ENCODE results near the gene NAA25. TPM values are rescaled to one million over a fixed set of nuclear protein-coding genes. Genes with fewer than 3 reads are reported as not detected.

The NAA25 gene
- total and polyA plus RNA-seq, 9 donors: 5.7 to 36.9 (median 23.6) TPM

DNA sequence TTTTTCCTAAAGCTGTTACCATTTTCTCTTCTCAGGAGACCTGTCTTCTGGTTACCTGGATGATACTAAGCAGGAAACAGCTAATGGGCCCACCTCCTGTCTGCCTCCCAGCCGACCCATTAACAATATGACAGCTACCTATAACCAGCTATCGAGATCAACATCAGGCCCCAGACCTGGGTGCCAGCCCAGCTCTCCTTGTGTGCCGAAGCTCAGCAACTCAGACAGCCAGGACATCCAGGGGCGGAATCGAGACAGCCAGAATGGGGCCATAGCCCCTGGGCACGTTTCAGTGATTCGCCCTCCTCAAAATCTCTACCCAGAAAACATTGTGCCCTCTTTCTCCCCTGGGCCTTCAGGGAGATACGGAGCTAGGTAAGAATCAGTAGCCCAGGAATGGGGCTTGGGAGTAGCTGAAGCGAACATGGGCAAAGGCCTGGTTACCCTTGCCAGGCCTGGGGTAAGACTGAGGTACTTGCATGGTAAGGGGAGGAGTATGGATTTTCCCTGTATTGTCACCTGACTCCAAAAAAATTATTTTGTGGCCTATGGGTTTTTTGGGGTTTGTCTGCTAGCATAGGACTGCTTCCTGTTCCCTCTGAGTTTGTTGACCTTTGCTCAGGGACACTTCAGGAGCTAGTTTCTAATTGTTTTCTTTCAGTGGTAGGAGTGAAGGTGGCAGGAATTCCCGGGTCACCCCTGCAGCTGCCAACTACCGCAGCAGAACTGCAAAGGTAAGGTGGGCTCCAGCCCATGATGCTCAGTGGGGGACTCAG lies 43.4 kb upstream of the NAA25 start:
- Histone ChIP-seq H3K9me3 (no peaks in the 10 kb centered on the region), H3K27me3 (no peaks in the 10 kb centered on the region), H3K27ac (no peak overlapping the region), H3K4me3 (no peak overlapping the region), H3K4me1 (ENCODE audit: insufficient read depth) (no peaks in the 10 kb centered on the region), H3K36me3 (no peaks in the 10 kb centered on the region)
- 88 to 95% (median 92%) methylated on average over 11 of the region's 11 CpGs for WGBS, 3 donors
- TF ChIP-seq EP300 (IDR thresholded peaks at IDR 0.05) (no peak), POLR2A (IDR thresholded peaks at IDR 0.05) (no peak)
- TF ChIP-seq, protein P1, sequence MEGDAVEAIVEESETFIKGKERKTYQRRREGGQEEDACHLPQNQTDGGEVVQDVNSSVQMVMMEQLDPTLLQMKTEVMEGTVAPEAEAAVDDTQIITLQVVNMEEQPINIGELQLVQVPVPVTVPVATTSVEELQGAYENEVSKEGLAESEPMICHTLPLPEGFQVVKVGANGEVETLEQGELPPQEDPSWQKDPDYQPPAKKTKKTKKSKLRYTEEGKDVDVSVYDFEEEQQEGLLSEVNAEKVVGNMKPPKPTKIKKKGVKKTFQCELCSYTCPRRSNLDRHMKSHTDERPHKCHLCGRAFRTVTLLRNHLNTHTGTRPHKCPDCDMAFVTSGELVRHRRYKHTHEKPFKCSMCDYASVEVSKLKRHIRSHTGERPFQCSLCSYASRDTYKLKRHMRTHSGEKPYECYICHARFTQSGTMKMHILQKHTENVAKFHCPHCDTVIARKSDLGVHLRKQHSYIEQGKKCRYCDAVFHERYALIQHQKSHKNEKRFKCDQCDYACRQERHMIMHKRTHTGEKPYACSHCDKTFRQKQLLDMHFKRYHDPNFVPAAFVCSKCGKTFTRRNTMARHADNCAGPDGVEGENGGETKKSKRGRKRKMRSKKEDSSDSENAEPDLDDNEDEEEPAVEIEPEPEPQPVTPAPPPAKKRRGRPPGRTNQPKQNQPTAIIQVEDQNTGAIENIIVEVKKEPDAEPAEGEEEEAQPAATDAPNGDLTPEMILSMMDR (IDR thresholded peaks at IDR 0.05): no peak
- intact Hi-C loops (cut with DNase I): no loop called here
- no peak for DNase-seq

DNA sequence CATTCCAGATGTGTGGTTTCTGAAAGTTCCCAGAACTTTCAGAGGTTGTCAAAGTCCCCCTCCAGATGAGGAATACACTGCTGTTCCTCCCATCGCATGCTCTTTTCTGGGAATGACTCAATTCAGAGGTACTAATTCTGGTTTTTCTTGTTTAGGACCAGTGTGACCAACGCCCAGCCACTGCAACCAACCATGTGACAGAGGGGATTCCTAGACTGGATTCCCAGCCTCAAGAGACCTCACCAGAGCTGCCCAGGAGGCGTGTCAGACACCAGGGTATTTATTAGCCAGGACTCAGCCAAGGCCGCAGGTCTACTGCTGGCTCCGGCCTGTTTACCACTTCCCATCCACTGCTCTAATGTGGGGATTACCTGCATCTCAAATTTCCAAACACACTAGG lies 41.0 kb upstream of the NAA25 start:
- Histone ChIP-seq H3K4me3 (no peak overlapping the region), H3K4me1 (ENCODE audit: insufficient read depth) (no peaks in the 10 kb centered on the region), H3K36me3 (no peaks in the 10 kb centered on the region), H3K27ac (no peak overlapping the region), H3K27me3 (no peaks in the 10 kb centered on the region), H3K9me3 (no peaks in the 10 kb centered on the region)
- WGBS, 3 donors: 90 to 94% (median 91%) methylated on average over 5 of the region's 5 CpGs
- DNase-seq: no peak
- intact Hi-C loops (cut with DNase I): no loop called here
- TF ChIP-seq EP300 (IDR thresholded peaks at IDR 0.05) (no peak), POLR2A (IDR thresholded peaks at IDR 0.05) (no peak)
- TF ChIP-seq, protein P1 (IDR thresholded peaks at IDR 0.05): no peak

- intact Hi-C loops (cut with DNase I): no loop called here
- TF ChIP-seq, protein P1 (IDR thresholded peaks at IDR 0.05): no peak
- no peak for TF ChIP-seq POLR2A (IDR thresholded peaks at IDR 0.05)
- 54 to 60% (median 55%) methylated on average over 3 of the region's 3 CpGs for WGBS, 3 donors
- H3K4me3 ChIP-seq: no peak overlapping the region
- no peaks in the 10 kb centered on the region for H3K4me1 ChIP-seq (ENCODE audit: insufficient read depth)
- no peaks in the 10 kb centered on the region for H3K9me3 ChIP-seq
- DNase-seq: no peak
- H3K27ac ChIP-seq: no peak overlapping the region
- H3K36me3 ChIP-seq: no peaks in the 10 kb centered on the region
- H3K27me3 ChIP-seq: no peaks in the 10 kb centered on the region
Measured at GRCh38 chr12:112148031-112148513, 39.5 kb upstream of the NAA25 start.

DNA sequence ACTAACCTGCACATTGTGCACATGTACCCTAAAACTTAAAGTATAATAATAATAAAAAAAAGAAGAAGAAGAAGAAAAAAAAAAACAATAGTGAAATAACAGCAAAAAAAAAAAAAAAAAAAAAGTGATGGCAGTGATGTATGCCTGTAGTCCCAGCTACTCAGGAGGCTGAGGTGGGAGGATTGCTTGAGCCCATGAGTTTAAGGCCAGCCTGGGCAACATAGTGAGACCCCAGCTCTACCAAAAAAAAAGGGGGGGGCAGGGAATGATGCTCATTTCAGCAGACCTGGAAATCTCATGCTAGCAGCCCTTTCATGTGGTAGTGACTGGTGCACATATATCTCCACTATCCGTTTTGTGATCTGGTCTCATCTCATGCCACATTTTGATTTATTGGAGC lies 37.5 kb upstream of the NAA25 start:
- no peak for DNase-seq
- no peaks in the 10 kb centered on the region for H3K9me3 ChIP-seq
- WGBS, 3 donors: 80 to 85% (median 81%) methylated on average over 1 of the region's 1 CpG
- no peaks in the 10 kb centered on the region for H3K27me3 ChIP-seq
- TF ChIP-seq EP300 (IDR thresholded peaks at IDR 0.05): no peak
- TF ChIP-seq, protein P1 (IDR thresholded peaks at IDR 0.05): no peak
- no peak for TF ChIP-seq POLR2A (IDR thresholded peaks at IDR 0.05)
- no peaks in the 10 kb centered on the region for H3K36me3 ChIP-seq
- H3K4me1 ChIP-seq (ENCODE audit: insufficient read depth): no peaks in the 10 kb centered on the region
- H3K4me3 ChIP-seq: no peak overlapping the region
- no peak overlapping the region for H3K27ac ChIP-seq
- intact Hi-C loops (cut with DNase I): no loop called here

Data from ovary (tissue), 9 donors.